WTC11 (cell line): ENCODE data around the gene LYPD6B. TPM values are rescaled to one million over a fixed set of nuclear protein-coding genes. Genes with fewer than 3 reads are reported as not detected.

ENCODE experiments used
- ATAC-seq: fragments of 200-7000 bp; cut with Tn5 transposase; 2 replicates; pipeline ENCODE4 v1.10.0; 2021; ENCODE audit warnings: mild to moderate bottlenecking, moderate library complexity
- CTCF ChIA-PET: fragments of 300-600 bp; sonication (Branson Sonifier 250); formaldehyde crosslinking; loops from one replicate; lab custom pipeline; 2021; ENCODE audit warnings: antibody characterized with exemption; lab: Charles Lee
- POLR2A ChIA-PET: fragments of 350-600 bp; sonication (Branson Sonifier 250); formaldehyde crosslinking; loops from one replicate; lab custom pipeline; 2021; ENCODE audit warnings: antibody characterized with exemption; lab: Charles Lee
- DNase-seq: peaks from one replicate; pipeline ENCODE4 v3.0.0; 2021; ENCODE audit warnings: low spot score
- H3K27ac Mint-ChIP-seq: 2 replicates; pipeline ENCODE4 v1.8.0; 2021; ENCODE audit warnings: mixed read lengths
- H3K27me3 Mint-ChIP-seq: 2 replicates; pipeline ENCODE4 v1.8.0; 2021; ENCODE audit warnings: low read depth, mild to moderate bottlenecking, moderate library complexity, mixed read lengths
- H3K36me3 Mint-ChIP-seq: 2 replicates; pipeline ENCODE4 v1.8.0; 2021; ENCODE audit warnings: mixed read lengths
- H3K4me1 Mint-ChIP-seq: 2 replicates; pipeline ENCODE4 v1.8.0; 2022; ENCODE audit warnings: mixed read lengths
- H3K4me3 Mint-ChIP-seq: 2 replicates; pipeline ENCODE4 v1.8.0; 2021; ENCODE audit warnings: mild to moderate bottlenecking, moderate library complexity, mixed read lengths
- H3K9me3 Mint-ChIP-seq: 2 replicates; pipeline ENCODE4 v1.8.0; 2021; ENCODE audit warnings: mixed read lengths
- ESRRA ChIP-seq: sonication (generic); formaldehyde crosslinking; IDR thresholded peaks from 2 replicates; pipeline ENCODE4 v1.8.1; 2022; ENCODE audit warnings: mild to moderate bottlenecking, missing genetic modification reagents, borderline replicate concordance
- FOXJ3 ChIP-seq: sonication (generic); formaldehyde crosslinking; IDR thresholded peaks from 2 replicates; pipeline ENCODE4 v1.9.0; 2021; ENCODE audit warnings: missing genetic modification reagents, mild to moderate bottlenecking, borderline replicate concordance
- GABPB1 ChIP-seq: sonication (generic); formaldehyde crosslinking; IDR thresholded peaks from 2 replicates; pipeline ENCODE4 v1.8.1; 2023; ENCODE audit warnings: mild to moderate bottlenecking, missing genetic modification reagents
- MXD4 ChIP-seq: fragments of 250-450 bp; sonication (Bioruptor Pico); IDR thresholded peaks from 2 replicates; pipeline ENCODE4 v1.8.0; 2021; ENCODE audit warnings: mild to moderate bottlenecking, moderate library complexity, borderline replicate concordance
- NFE2L1 ChIP-seq: sonication (generic); formaldehyde crosslinking; IDR thresholded peaks from 2 replicates; pipeline ENCODE4 v1.8.1; 2023; ENCODE audit warnings: missing genetic modification reagents
- NR1H2 ChIP-seq: sonication (generic); formaldehyde crosslinking; IDR thresholded peaks from 2 replicates; pipeline ENCODE4 v1.9.0; 2021; ENCODE audit warnings: mild to moderate bottlenecking, moderate library complexity, missing genetic modification reagents
- OVOL2 ChIP-seq: fragments of 250-450 bp; sonication (Bioruptor Pico); IDR thresholded peaks from 2 replicates; pipeline ENCODE4 v1.9.0; 2021; ENCODE audit warnings: mild to moderate bottlenecking, borderline replicate concordance
- TP53 ChIP-seq: sonication (generic); formaldehyde crosslinking; IDR thresholded peaks from 2 replicates; pipeline ENCODE4 v1.8.1; 2023; ENCODE audit warnings: mild to moderate bottlenecking, missing genetic modification reagents
- ZBTB21 ChIP-seq: sonication (generic); formaldehyde crosslinking; IDR thresholded peaks from 2 replicates; pipeline ENCODE4 v1.8.1; 2023; ENCODE audit warnings: mild to moderate bottlenecking, missing genetic modification reagents, borderline replicate concordance
- ZNF232 ChIP-seq: sonication (generic); formaldehyde crosslinking; IDR thresholded peaks from 2 replicates; pipeline ENCODE4 v1.8.0; 2022; ENCODE audit warnings: mild to moderate bottlenecking, missing genetic modification reagents
- total RNA-seq: library from RNA; stranded (reverse); gene quantifications from 3 replicates; pipeline ENCODE4 v1.2.3, GENCODE V29; 2021
- TF ChIP-seq, protein P1 (sequence below): sonication (generic); formaldehyde crosslinking; IDR thresholded peaks from 2 replicates; pipeline ENCODE4 v1.8.1; 2023; ENCODE audit warnings: mild to moderate bottlenecking, missing genetic modification reagents, borderline replicate concordance
- TF ChIP-seq, protein P2 (sequence below): sonication (generic); formaldehyde crosslinking; IDR thresholded peaks from 2 replicates; pipeline ENCODE4 v1.8.1; 2022; ENCODE audit warnings: low read depth, missing genetic modification reagents, borderline replicate concordance
- TF ChIP-seq, protein P3 (sequence below): sonication (generic); formaldehyde crosslinking; IDR thresholded peaks from 2 replicates; pipeline ENCODE4 v1.8.0; 2022; ENCODE audit warnings: mild to moderate bottlenecking, missing genetic modification reagents
- TF ChIP-seq, protein P4 (sequence below): sonication (generic); formaldehyde crosslinking; IDR thresholded peaks from 2 replicates; pipeline ENCODE4 v1.8.1; 2022; ENCODE audit warnings: missing genetic modification reagents, borderline replicate concordance
- TF ChIP-seq, protein P5 (sequence below): sonication (generic); formaldehyde crosslinking; IDR thresholded peaks from 2 replicates; pipeline ENCODE4 v1.8.1; 2023; ENCODE audit warnings: mild to moderate bottlenecking, missing genetic modification reagents
- TF ChIP-seq, protein P6 (sequence below): sonication (generic); formaldehyde crosslinking; IDR thresholded peaks from 2 replicates; pipeline ENCODE4 v1.8.1; 2023; ENCODE audit warnings: mild to moderate bottlenecking, missing genetic modification reagents
- TF ChIP-seq, protein P7 (sequence below): fragments of 250-450 bp; sonication (Bioruptor Pico); IDR thresholded peaks from 2 replicates; pipeline ENCODE4 v1.9.0; 2021; ENCODE audit warnings: moderate library complexity, mild to moderate bottlenecking, inconsistent platforms, borderline replicate concordance
- TF ChIP-seq, protein P8 (sequence below): sonication (generic); formaldehyde crosslinking; IDR thresholded peaks from 2 replicates; pipeline ENCODE4 v1.8.1; 2023; ENCODE audit warnings: mild to moderate bottlenecking, missing genetic modification reagents, moderate library complexity
- TF ChIP-seq, protein P9 (sequence below): fragments of 200-600 bp; IDR thresholded peaks from 2 replicates; pipeline ENCODE4 v1.8.0; 2022; ENCODE audit warnings: antibody characterized with exemption

Gene LYPD6B
- total RNA-seq, 1 experiment from 2014 or later: 1.6 TPM

DNA sequence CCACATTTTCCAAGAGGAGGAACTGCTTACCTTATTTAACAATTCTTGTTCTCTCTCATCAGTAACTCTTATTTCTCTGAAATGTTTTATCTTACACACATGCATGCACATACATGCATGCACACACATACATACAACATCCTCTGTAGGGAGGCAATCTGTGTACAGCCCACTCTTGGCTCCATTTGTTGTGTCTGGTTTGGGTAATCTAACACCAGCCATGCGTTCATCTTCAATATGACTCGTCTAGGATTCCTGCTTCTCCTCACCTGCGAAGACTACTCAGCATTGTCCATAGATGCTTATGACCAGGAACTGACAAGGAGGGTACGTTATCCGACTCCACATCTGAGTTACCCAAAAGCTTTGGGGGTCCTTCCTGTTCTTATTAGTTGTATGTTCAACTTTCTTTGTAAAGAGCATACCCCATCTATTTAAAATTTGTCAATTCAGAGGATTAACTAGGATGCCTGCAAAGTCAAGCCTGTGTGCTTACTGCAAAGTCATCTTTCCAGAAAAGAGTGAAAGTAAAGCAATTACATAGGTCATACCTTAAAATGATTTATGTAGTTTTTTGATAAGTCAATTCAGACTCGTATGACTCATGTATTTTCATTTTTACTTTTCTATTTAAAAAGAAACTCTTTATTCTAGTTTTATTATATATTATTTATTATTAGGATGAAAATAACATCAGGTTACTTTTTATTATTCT, 18.2 kb downstream of the LYPD6B start (continued):
- TF ChIP-seq, protein P1, sequence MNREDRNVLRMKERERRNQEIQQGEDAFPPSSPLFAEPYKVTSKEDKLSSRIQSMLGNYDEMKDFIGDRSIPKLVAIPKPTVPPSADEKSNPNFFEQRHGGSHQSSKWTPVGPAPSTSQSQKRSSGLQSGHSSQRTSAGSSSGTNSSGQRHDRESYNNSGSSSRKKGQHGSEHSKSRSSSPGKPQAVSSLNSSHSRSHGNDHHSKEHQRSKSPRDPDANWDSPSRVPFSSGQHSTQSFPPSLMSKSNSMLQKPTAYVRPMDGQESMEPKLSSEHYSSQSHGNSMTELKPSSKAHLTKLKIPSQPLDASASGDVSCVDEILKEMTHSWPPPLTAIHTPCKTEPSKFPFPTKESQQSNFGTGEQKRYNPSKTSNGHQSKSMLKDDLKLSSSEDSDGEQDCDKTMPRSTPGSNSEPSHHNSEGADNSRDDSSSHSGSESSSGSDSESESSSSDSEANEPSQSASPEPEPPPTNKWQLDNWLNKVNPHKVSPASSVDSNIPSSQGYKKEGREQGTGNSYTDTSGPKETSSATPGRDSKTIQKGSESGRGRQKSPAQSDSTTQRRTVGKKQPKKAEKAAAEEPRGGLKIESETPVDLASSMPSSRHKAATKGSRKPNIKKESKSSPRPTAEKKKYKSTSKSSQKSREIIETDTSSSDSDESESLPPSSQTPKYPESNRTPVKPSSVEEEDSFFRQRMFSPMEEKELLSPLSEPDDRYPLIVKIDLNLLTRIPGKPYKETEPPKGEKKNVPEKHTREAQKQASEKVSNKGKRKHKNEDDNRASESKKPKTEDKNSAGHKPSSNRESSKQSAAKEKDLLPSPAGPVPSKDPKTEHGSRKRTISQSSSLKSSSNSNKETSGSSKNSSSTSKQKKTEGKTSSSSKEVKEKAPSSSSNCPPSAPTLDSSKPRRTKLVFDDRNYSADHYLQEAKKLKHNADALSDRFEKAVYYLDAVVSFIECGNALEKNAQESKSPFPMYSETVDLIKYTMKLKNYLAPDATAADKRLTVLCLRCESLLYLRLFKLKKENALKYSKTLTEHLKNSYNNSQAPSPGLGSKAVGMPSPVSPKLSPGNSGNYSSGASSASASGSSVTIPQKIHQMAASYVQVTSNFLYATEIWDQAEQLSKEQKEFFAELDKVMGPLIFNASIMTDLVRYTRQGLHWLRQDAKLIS (CRISPR knock-in tag): no peak
- TF ChIP-seq, protein P2, sequence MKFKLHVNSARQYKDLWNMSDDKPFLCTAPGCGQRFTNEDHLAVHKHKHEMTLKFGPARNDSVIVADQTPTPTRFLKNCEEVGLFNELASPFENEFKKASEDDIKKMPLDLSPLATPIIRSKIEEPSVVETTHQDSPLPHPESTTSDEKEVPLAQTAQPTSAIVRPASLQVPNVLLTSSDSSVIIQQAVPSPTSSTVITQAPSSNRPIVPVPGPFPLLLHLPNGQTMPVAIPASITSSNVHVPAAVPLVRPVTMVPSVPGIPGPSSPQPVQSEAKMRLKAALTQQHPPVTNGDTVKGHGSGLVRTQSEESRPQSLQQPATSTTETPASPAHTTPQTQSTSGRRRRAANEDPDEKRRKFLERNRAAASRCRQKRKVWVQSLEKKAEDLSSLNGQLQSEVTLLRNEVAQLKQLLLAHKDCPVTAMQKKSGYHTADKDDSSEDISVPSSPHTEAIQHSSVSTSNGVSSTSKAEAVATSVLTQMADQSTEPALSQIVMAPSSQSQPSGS (CRISPR knock-in tag): no peak
- TF ChIP-seq ESRRA (CRISPR knock-in tag): no peak
- TF ChIP-seq ZBTB21 (CRISPR knock-in tag): no peak
- TF ChIP-seq FOXJ3: no peak
- TF ChIP-seq ZNF232 (CRISPR knock-in tag): no peak
- TF ChIP-seq, protein P3, sequence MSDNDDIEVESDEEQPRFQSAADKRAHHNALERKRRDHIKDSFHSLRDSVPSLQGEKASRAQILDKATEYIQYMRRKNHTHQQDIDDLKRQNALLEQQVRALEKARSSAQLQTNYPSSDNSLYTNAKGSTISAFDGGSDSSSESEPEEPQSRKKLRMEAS (CRISPR knock-in tag): no peak
- no peak for TF ChIP-seq NR1H2 (CRISPR knock-in tag)
- TF ChIP-seq, protein P4, sequence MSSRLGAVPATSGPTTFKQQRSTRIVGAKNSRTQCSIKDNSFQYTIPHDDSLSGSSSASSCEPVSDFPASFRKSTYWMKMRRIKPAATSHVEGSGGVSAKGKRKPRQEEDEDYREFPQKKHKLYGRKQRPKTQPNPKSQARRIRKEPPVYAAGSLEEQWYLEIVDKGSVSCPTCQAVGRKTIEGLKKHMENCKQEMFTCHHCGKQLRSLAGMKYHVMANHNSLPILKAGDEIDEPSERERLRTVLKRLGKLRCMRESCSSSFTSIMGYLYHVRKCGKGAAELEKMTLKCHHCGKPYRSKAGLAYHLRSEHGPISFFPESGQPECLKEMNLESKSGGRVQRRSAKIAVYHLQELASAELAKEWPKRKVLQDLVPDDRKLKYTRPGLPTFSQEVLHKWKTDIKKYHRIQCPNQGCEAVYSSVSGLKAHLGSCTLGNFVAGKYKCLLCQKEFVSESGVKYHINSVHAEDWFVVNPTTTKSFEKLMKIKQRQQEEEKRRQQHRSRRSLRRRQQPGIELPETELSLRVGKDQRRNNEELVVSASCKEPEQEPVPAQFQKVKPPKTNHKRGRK (CRISPR knock-in tag): no peak
- TF ChIP-seq NFE2L1: no peak
- TF ChIP-seq, protein P5, sequence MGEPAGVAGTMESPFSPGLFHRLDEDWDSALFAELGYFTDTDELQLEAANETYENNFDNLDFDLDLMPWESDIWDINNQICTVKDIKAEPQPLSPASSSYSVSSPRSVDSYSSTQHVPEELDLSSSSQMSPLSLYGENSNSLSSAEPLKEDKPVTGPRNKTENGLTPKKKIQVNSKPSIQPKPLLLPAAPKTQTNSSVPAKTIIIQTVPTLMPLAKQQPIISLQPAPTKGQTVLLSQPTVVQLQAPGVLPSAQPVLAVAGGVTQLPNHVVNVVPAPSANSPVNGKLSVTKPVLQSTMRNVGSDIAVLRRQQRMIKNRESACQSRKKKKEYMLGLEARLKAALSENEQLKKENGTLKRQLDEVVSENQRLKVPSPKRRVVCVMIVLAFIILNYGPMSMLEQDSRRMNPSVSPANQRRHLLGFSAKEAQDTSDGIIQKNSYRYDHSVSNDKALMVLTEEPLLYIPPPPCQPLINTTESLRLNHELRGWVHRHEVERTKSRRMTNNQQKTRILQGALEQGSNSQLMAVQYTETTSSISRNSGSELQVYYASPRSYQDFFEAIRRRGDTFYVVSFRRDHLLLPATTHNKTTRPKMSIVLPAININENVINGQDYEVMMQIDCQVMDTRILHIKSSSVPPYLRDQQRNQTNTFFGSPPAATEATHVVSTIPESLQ (CRISPR knock-in tag): no peak
- no peak for TF ChIP-seq TP53 (CRISPR knock-in tag)
- TF ChIP-seq, protein P6, sequence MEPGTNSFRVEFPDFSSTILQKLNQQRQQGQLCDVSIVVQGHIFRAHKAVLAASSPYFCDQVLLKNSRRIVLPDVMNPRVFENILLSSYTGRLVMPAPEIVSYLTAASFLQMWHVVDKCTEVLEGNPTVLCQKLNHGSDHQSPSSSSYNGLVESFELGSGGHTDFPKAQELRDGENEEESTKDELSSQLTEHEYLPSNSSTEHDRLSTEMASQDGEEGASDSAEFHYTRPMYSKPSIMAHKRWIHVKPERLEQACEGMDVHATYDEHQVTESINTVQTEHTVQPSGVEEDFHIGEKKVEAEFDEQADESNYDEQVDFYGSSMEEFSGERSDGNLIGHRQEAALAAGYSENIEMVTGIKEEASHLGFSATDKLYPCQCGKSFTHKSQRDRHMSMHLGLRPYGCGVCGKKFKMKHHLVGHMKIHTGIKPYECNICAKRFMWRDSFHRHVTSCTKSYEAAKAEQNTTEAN: no peak
- no peak for TF ChIP-seq MXD4 (CRISPR knock-in tag)

DNA sequence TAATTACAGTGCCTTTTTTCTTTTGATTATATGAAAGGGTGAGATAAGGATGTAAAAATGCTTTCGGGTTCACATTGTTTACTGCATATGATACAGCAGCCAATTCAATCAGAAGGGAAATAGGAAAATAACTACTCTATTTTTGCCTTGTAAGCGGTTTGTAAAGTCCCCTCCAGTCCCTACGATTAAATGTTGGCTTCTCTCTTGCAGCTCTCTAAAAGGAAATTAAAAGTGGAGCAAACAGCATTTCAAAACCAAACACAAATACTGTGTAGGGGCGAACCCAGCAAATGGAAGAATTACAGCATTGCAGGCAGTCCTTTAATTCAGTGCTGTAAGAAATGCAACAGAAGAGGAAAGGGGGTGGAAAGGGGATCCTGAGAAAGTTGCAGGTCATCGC, 18.9 kb downstream of the LYPD6B start:
- H3K9me3 Mint-ChIP-seq: no peaks in the 10 kb centered on the region
- CTCF ChIA-PET: no interaction called here
- TF ChIP-seq GABPB1 (CRISPR knock-in tag): no peak
- TF ChIP-seq, protein P7, sequence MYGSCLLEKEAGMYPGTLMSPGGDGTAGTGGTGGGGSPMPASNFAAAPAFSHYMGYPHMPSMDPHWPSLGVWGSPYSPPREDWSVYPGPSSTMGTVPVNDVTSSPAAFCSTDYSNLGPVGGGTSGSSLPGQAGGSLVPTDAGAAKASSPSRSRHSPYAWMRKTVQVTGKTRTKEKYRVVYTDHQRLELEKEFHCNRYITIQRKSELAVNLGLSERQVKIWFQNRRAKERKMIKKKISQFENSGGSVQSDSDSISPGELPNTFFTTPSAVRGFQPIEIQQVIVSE (CRISPR knock-in tag): no peak
- TF ChIP-seq, protein P8, sequence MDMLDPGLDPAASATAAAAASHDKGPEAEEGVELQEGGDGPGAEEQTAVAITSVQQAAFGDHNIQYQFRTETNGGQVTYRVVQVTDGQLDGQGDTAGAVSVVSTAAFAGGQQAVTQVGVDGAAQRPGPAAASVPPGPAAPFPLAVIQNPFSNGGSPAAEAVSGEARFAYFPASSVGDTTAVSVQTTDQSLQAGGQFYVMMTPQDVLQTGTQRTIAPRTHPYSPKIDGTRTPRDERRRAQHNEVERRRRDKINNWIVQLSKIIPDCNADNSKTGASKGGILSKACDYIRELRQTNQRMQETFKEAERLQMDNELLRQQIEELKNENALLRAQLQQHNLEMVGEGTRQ (CRISPR knock-in tag): no peak
- no peak for TF ChIP-seq FOXJ3
- no peak for TF ChIP-seq OVOL2 (CRISPR knock-in tag)
- TF ChIP-seq, protein P9, sequence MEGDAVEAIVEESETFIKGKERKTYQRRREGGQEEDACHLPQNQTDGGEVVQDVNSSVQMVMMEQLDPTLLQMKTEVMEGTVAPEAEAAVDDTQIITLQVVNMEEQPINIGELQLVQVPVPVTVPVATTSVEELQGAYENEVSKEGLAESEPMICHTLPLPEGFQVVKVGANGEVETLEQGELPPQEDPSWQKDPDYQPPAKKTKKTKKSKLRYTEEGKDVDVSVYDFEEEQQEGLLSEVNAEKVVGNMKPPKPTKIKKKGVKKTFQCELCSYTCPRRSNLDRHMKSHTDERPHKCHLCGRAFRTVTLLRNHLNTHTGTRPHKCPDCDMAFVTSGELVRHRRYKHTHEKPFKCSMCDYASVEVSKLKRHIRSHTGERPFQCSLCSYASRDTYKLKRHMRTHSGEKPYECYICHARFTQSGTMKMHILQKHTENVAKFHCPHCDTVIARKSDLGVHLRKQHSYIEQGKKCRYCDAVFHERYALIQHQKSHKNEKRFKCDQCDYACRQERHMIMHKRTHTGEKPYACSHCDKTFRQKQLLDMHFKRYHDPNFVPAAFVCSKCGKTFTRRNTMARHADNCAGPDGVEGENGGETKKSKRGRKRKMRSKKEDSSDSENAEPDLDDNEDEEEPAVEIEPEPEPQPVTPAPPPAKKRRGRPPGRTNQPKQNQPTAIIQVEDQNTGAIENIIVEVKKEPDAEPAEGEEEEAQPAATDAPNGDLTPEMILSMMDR: no peak
- TF ChIP-seq, protein P4 (CRISPR knock-in tag): no peak

More for the DNA sequence above, 18.9 kb downstream of the LYPD6B start:
- POLR2A ChIA-PET: no interaction called here
- DNase-seq: no peak
- no peak overlapping the region for H3K4me3 Mint-ChIP-seq
- no peak overlapping the region for H3K27ac Mint-ChIP-seq
- no peaks in the 10 kb centered on the region for H3K27me3 Mint-ChIP-seq
- H3K4me1 Mint-ChIP-seq: peaks cover 6% of the 10 kb centered on the region; the same call in 1 of the 2 replicates
- ATAC-seq: no peak
- H3K36me3 Mint-ChIP-seq: no peaks in the 10 kb centered on the region
